EL (cell line): ENCODE data around the gene FRMD7.

Experiments used
- DNase-seq: peaks from one replicate; pipeline ENCODE4 v3.0.0-alpha.2; 2016

Gene FRMD7

DNA sequence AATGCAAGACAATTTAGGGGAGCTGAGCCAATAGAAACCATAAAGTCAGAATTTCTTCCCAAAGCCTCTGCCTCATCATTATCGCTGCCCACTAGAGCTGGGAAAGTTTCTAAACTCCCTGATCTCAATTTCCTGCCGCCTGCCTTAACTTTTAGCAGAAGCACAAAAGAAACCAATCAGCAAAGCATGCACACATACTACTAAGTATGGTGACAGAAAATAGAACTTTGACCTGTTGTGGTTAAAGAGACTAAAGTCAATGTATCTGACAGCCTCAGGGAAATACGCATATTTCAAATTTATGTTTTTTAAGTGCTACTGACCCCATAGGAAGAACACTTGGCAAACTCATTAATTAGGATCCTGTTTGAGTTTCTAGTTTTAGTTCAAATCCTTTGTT, 94.7 kb downstream of the FRMD7 start:
- DNase-seq, result no peak

DNA sequence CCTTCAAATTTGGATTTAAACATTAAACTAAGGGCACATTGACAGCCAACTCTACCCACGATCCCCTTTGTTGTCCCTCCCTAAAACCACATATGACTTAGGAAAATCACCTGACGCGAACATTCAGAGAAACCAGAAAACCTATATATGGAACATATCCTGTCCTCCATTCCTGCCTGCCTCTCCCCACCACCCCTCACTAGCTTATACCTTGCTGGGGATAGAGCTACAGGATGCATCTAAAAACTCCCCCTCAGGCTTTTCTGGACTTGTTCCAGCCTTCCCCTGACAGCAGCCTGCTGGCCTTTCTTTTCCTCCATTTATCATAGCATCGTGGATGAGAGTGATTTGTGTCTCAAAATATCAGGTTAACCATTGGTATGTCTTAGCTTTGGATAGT, 96.0 kb downstream of the FRMD7 start:
- DNase-seq, result no peak

DNA sequence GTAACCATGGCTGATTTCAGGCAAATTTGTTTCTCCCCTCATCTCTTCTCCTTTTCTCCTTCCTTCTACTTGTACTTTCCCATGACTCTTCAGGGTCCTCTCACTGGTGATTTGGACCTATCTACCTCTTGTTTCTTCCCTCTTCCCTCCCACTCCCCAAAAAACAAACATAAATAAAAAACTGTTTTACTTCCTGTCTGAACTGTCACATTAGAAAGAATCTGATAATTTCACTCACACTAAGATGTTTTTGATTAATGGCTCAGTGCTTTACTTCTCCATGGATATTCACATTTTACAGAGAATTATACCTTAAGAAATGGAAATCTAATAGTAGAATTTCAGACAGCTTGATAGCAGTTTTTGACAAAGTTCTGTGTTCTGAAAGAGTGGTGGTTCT, 97.6 kb downstream of the FRMD7 start:
- no peak for DNase-seq
